HG03175 (cell line): Measurements from ENCODE around the gene AHRR.
"Not testable (repeated sequence)": the region's sequence is repeated elsewhere in the genome, so short reads cannot be mapped to it uniquely, and the experiment has no call there.

Experiments used
- ATAC-seq: cut with Tn5 transposase; IDR thresholded peaks from one replicate; pipeline ENCODE4 v1.9.1; 2021; ENCODE audit warnings: mild to moderate bottlenecking, moderate library complexity; ENCODE audit not compliant: unreplicated experiment

AHRR gene

GRCh38 chr5:470961-471749, 149.6 kb downstream of the AHRR start:
- ATAC-seq, result no peak

- ATAC-seq, result no peak
Measured at GRCh38 chr5:471750-472058, 150.2 kb downstream of the AHRR start.

- ATAC-seq, result peak; percentile 15
Measured at GRCh38 chr5:472076-472655, 150.7 kb downstream of the AHRR start.

- peak; percentile 72 for ATAC-seq
Measured at GRCh38 chr5:472656-473550, 151.4 kb downstream of the AHRR start.

GRCh38 chr5:473551-474192, 152.2 kb downstream of the AHRR start:
- ATAC-seq, result peak; percentile 27

- ATAC-seq, result not testable (repeated sequence)
Measured at GRCh38 chr5:474232-474839, 152.8 kb downstream of the AHRR start.

GRCh38 chr5:474840-475661, 153.5 kb downstream of the AHRR start:
- ATAC-seq, result no peak

- no peak for ATAC-seq
Measured at GRCh38 chr5:475704-476101, 154.2 kb downstream of the AHRR start.

- ATAC-seq, result no peak
Measured at GRCh38 chr5:476102-476813, 154.7 kb downstream of the AHRR start.

GRCh38 chr5:476814-477175, 155.3 kb downstream of the AHRR start:
- no peak for ATAC-seq

- no peak for ATAC-seq
Measured at GRCh38 chr5:477247-477646, 155.7 kb downstream of the AHRR start.

- ATAC-seq, result no peak
Measured at GRCh38 chr5:477871-478270, 156.4 kb downstream of the AHRR start.

GRCh38 chr5:478369-478981, 157.0 kb downstream of the AHRR start:
- ATAC-seq, result no peak

GRCh38 chr5:478982-479535, 157.5 kb downstream of the AHRR start:
- ATAC-seq, result no peak

- no peak for ATAC-seq
Measured at GRCh38 chr5:479566-480319, 158.2 kb downstream of the AHRR start.

GRCh38 chr5:481347-481746, 159.8 kb downstream of the AHRR start:
- no peak for ATAC-seq

- ATAC-seq, result no peak
Measured at GRCh38 chr5:482021-482420, 160.5 kb downstream of the AHRR start.

GRCh38 chr5:482506-482905, 161.0 kb downstream of the AHRR start:
- ATAC-seq, result no peak
